Measurements from ENCODE around the gene EN2. TPM values are rescaled to one million over a fixed set of nuclear protein-coding genes. Genes with fewer than 3 reads are reported as not detected.

Gene EN2
- total and polyA plus RNA-seq, 10 of the 15 experiments (the other 5 are each of a cell fraction or from before 2014, with no cell fraction given) = not detected

GRCh38 chr7:155470186-155470487 is 12.2 kb downstream of the EN2 start (continued):
- TF ChIP-seq, protein P1, sequence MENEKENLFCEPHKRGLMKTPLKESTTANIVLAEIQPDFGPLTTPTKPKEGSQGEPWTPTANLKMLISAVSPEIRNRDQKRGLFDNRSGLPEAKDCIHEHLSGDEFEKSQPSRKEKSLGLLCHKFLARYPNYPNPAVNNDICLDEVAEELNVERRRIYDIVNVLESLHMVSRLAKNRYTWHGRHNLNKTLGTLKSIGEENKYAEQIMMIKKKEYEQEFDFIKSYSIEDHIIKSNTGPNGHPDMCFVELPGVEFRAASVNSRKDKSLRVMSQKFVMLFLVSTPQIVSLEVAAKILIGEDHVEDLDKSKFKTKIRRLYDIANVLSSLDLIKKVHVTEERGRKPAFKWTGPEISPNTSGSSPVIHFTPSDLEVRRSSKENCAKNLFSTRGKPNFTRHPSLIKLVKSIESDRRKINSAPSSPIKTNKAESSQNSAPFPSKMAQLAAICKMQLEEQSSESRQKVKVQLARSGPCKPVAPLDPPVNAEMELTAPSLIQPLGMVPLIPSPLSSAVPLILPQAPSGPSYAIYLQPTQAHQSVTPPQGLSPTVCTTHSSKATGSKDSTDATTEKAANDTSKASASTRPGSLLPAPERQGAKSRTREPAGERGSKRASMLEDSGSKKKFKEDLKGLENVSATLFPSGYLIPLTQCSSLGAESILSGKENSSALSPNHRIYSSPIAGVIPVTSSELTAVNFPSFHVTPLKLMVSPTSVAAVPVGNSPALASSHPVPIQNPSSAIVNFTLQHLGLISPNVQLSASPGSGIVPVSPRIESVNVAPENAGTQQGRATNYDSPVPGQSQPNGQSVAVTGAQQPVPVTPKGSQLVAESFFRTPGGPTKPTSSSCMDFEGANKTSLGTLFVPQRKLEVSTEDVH (IDR thresholded peaks at IDR 0.05; ENCODE audit: low read depth, partially characterized antibody) = no peak
- TF ChIP-seq STAT1 (conservative IDR thresholded peaks at IDR 0.05) = no peak
- TF ChIP-seq SKIL (IDR thresholded peaks at IDR 0.05; ENCODE audit: low read depth, poor library complexity, severe bottlenecking) = no peak
- no peak for TF ChIP-seq TCF12 (IDR thresholded peaks at IDR 0.05; ENCODE audit: low read depth, low read length)

DNA sequence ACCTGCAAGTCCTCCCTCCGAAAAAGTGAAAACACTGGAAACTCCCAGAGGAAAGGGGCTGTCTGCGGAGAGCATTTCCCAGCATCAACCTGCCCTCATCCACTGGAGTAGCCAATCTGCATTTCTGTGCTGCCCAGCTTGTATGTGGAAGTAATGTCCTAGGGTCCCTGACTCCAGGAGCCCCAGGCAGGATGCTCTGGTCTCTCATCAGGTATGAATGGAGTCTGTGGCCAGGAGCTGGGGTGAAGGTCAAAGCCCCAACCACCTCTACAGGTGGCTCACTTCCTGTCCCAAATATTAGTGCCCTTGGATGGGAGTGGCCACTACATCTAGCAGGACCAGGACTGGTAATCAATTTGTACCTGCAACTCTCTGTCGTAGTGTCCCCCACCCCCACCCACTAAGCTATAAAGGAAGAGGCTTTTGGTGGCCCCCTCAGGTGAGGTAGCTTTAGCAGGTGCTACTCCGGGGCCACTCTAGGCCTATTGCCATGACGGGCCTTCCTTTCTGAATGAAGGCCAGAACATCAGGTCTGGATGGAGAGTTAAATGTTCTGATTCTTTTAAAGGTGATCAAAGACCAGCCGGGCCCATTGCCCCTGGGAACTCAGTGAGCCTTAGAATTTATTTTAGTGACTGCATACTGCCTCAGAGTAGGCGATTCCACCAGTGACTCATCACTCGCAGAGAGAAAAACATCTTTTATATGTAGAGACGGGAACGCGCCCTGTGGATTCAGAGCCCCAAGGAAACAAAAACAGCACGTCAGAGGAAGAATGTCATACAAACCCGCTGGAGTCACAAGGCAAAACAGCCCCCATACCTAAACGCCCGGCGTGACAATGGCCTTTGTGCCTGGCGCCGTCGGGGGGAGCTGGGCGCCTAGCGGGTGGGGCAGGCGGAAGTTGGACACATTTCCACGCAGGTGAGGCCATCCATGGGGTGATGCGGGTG is 13.0 kb downstream of the EN2 start:
- Histone ChIP-seq H3K9me3 (replicated peaks; ENCODE audit: control insufficient read depth, insufficient read depth, low read length) (no peaks in the 10 kb centered on the region; the same call in 2 of the 3 replicates), H4K20me1 (ENCODE audit: control insufficient read depth, insufficient read depth) (no peaks in the 10 kb centered on the region), H3K36me3 (ENCODE audit: control insufficient read depth in 2 of 2, insufficient read depth in 2 of 2, low read length in 1 of 2) (no peaks in the 10 kb centered on the region), H3K4me1 (ENCODE audit: control insufficient read depth, insufficient read depth, low read length) (no peaks in the 10 kb centered on the region), H3K4me2 (ENCODE audit: control insufficient read depth, insufficient read depth) (no peak overlapping the region), H3K27me3 (replicated peaks in 1 of 2; ENCODE audit: control insufficient read depth in 2 of 2, insufficient read depth in 2 of 2, low read length in 1 of 2) (peaks cover 14 to 49% of the 10 kb centered on the region in 2 experiments), H2AFZ (ENCODE audit: control insufficient read depth, low read depth, low read length) (no peak overlapping the region), H3K9ac (ENCODE audit: control insufficient read depth, insufficient read depth, low read length) (no peak overlapping the region), H3K4me3 (no peak overlapping the region), H3K27ac (ENCODE audit: control insufficient read depth, insufficient read depth) (no peak overlapping the region), H3K79me2 (ENCODE audit: control insufficient read depth, insufficient read depth, low read length) (no peaks in the 10 kb centered on the region)
- no peak for DNase-seq (ENCODE audit: low read depth, low spot score)
- BruUV-seq (replicated peaks) = no TSS peak
- WGBS (ENCODE audit: insufficient coverage, insufficient replicate concordance, low lambda C conversion rate, missing lambda C conversion rate) = 23% methylated on average over 23 of the region's 24 CpGs
- SMC1A ChIA-PET (ENCODE audit: uncharacterized antibody, unreplicated experiment) = no interaction called here
- CTCF ChIA-PET = interaction anchor here (1.0 kb wide), 1 partner anchor 9 kb away, joined by 3 read pairs; no protein-coding TSS in a partner anchor
- in situ Hi-C loops (cut with MboI) = no loop called here
- ATAC-seq = no peak
- RAD21 ChIA-PET (ENCODE audit: unreplicated experiment) = no interaction called here
- no peak for FAIRE-seq
- intact Hi-C loops (cut with micrococcal nuclease; ENCODE audit: unreplicated experiment) = no loop called here
- POLR2A ChIA-PET = no interaction called here
- TF ChIP-seq EZH2 (IDR thresholded peaks at IDR 0.05; ENCODE audit: borderline replicate concordance, control insufficient read depth, low read depth, low read length) (no peak), JUNB (IDR thresholded peaks at IDR 0.05) (no peak), RBBP5 (conservative IDR thresholded peaks at IDR 0.05) (no peak), NRF1 (conservative IDR thresholded peaks at IDR 0.05; ENCODE audit: low read depth, low read length) (no peak), HDGF (IDR thresholded peaks at IDR 0.05) (no peak), HDAC2 (IDR thresholded peaks at IDR 0.05) (no peak), CREM (IDR thresholded peaks at IDR 0.05; ENCODE audit: low read depth) (no peak), RCOR1 (conservative IDR thresholded peaks at IDR 0.05; ENCODE audit: low read depth, low read length) (no peak), SMC3 (IDR thresholded peaks at IDR 0.05; ENCODE audit: borderline replicate concordance, low read length) (no peak), ZNF384 (IDR thresholded peaks at IDR 0.05; ENCODE audit: borderline replicate concordance, low read depth, low read length) (no peak), STAT3 (IDR thresholded peaks at IDR 0.05; ENCODE audit: low read depth, low read length) (no peak), BRCA1 (IDR thresholded peaks at IDR 0.05; ENCODE audit: low read depth, low read length) (no peak), MAX (IDR thresholded peaks at IDR 0.05; ENCODE audit: low read depth, low read length) (no peak), TCF7 (IDR thresholded peaks at IDR 0.05; ENCODE audit: borderline replicate concordance) (no peak)
